WTC11 (cell line): ENCODE data around the gene GAB1. TPM values are rescaled to one million over a fixed set of nuclear protein-coding genes. Genes with fewer than 3 reads are reported as not detected.

ENCODE experiments used
- ATAC-seq: fragments of 200-7000 bp; cut with Tn5 transposase; 2 replicates; pipeline ENCODE4 v1.10.0; 2021; ENCODE audit warnings: mild to moderate bottlenecking, moderate library complexity
- CTCF ChIA-PET: fragments of 300-600 bp; sonication (Branson Sonifier 250); formaldehyde crosslinking; loops from one replicate; lab custom pipeline; 2021; ENCODE audit warnings: antibody characterized with exemption; lab: Charles Lee
- POLR2A ChIA-PET: fragments of 350-600 bp; sonication (Branson Sonifier 250); formaldehyde crosslinking; loops from one replicate; lab custom pipeline; 2021; ENCODE audit warnings: antibody characterized with exemption; lab: Charles Lee
- DNase-seq: peaks from one replicate; pipeline ENCODE4 v3.0.0; 2021; ENCODE audit warnings: low spot score
- H3K27ac Mint-ChIP-seq: 2 replicates; pipeline ENCODE4 v1.8.0; 2021; ENCODE audit warnings: mixed read lengths
- H3K27me3 Mint-ChIP-seq: 2 replicates; pipeline ENCODE4 v1.8.0; 2021; ENCODE audit warnings: low read depth, mild to moderate bottlenecking, moderate library complexity, mixed read lengths
- H3K36me3 Mint-ChIP-seq: 2 replicates; pipeline ENCODE4 v1.8.0; 2021; ENCODE audit warnings: mixed read lengths
- H3K4me1 Mint-ChIP-seq: 2 replicates; pipeline ENCODE4 v1.8.0; 2022; ENCODE audit warnings: mixed read lengths
- H3K4me3 Mint-ChIP-seq: 2 replicates; pipeline ENCODE4 v1.8.0; 2021; ENCODE audit warnings: mild to moderate bottlenecking, moderate library complexity, mixed read lengths
- H3K9me3 Mint-ChIP-seq: 2 replicates; pipeline ENCODE4 v1.8.0; 2021; ENCODE audit warnings: mixed read lengths
- NFYB ChIP-seq: sonication (generic); formaldehyde crosslinking; conservative IDR thresholded peaks from 2 replicates; pipeline ENCODE4 v1.8.0; 2022; ENCODE audit warnings: low read depth, missing genetic modification reagents
- NR2C2 ChIP-seq: sonication (generic); formaldehyde crosslinking; IDR thresholded peaks from 2 replicates; pipeline ENCODE4 v1.8.0; 2022; ENCODE audit warnings: mild to moderate bottlenecking, missing genetic modification reagents
- SMAD4 ChIP-seq: sonication (generic); formaldehyde crosslinking; IDR thresholded peaks from 2 replicates; pipeline ENCODE4 v1.8.0; 2022; ENCODE audit warnings: mild to moderate bottlenecking, missing genetic modification reagents
- TP53 ChIP-seq: sonication (generic); formaldehyde crosslinking; IDR thresholded peaks from 2 replicates; pipeline ENCODE4 v1.8.1; 2023; ENCODE audit warnings: mild to moderate bottlenecking, missing genetic modification reagents
- ZNF232 ChIP-seq: sonication (generic); formaldehyde crosslinking; IDR thresholded peaks from 2 replicates; pipeline ENCODE4 v1.8.0; 2022; ENCODE audit warnings: mild to moderate bottlenecking, missing genetic modification reagents
- ZNF317 ChIP-seq: sonication (generic); formaldehyde crosslinking; IDR thresholded peaks from 2 replicates; pipeline ENCODE4 v1.8.1; 2023; ENCODE audit warnings: low read depth, mild to moderate bottlenecking, moderate library complexity, missing genetic modification reagents, borderline replicate concordance
- ZNF671 ChIP-seq: fragments of 250-450 bp; sonication (Bioruptor Pico); IDR thresholded peaks from 2 replicates; pipeline ENCODE4 v1.8.0; 2021; ENCODE audit warnings: mild to moderate bottlenecking
- total RNA-seq: library from RNA; stranded (reverse); gene quantifications from 3 replicates; pipeline ENCODE4 v1.2.3, GENCODE V29; 2021
- TF ChIP-seq, protein P1 (sequence below): fragments of 250-450 bp; sonication (Bioruptor Pico); IDR thresholded peaks from 2 replicates; pipeline ENCODE4 v1.9.0; 2021; ENCODE audit warnings: mild to moderate bottlenecking, borderline replicate concordance
- TF ChIP-seq, protein P2 (sequence below): sonication (generic); formaldehyde crosslinking; IDR thresholded peaks from 2 replicates; pipeline ENCODE4 v1.8.0; 2023; ENCODE audit warnings: mild to moderate bottlenecking, missing genetic modification reagents
- TF ChIP-seq, protein P3 (sequence below): sonication (generic); formaldehyde crosslinking; IDR thresholded peaks from 2 replicates; pipeline ENCODE4 v1.8.1; 2022; ENCODE audit warnings: mild to moderate bottlenecking, missing genetic modification reagents, moderate library complexity, borderline replicate concordance
- TF ChIP-seq, protein P4 (sequence below): sonication (generic); formaldehyde crosslinking; conservative IDR thresholded peaks from 2 replicates; pipeline ENCODE4 v1.8.1; 2022; ENCODE audit warnings: mild to moderate bottlenecking, missing genetic modification reagents
- TF ChIP-seq, protein P5 (sequence below): fragments of 250-450 bp; sonication (Bioruptor Pico); conservative IDR thresholded peaks from 2 replicates; pipeline ENCODE4 v1.9.0; 2021; ENCODE audit warnings: mild to moderate bottlenecking
- TF ChIP-seq, protein P6 (sequence below): sonication (generic); formaldehyde crosslinking; IDR thresholded peaks from 2 replicates; pipeline ENCODE4 v1.8.0; 2022; ENCODE audit warnings: mild to moderate bottlenecking, missing genetic modification reagents

The GAB1 gene
- total RNA-seq, 1 experiment from 2014 or later: 17.4 TPM

DNA sequence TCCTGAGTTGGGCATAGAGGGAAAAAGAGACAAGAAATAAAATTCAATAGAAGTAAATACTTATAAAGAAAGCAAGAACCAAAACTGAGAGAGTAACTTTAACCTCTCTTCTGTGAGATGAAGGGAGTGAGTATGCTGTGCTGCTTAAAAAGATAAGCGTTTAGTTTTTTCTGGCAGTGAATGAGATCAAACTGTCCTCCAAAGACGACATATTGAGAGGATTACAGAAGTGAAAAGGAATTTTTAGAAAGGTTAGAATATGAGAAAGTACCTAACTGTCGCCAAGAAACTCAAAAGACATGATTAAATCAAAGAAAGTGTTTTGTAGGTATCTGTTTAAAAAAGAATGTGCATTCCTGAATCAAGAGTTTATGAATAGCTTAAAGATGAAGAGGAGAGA, 16.0 kb downstream of the GAB1 start:
- H3K4me1 Mint-ChIP-seq: peaks cover 64% of the 10 kb centered on the region
- no peak overlapping the region for H3K4me3 Mint-ChIP-seq
- ChIA-PET CTCF (interaction anchor here (0.8 kb wide), 1 partner anchor 26 kb away, joined by 3 read pairs; no protein-coding TSS in a partner anchor), POLR2A (no interaction called here)
- ATAC-seq (no peak), DNase-seq (no peak)
- no peaks in the 10 kb centered on the region for H3K36me3 Mint-ChIP-seq
- no peak for TF ChIP-seq ZNF671 (CRISPR knock-in tag)
- no peak for TF ChIP-seq NR2C2 (CRISPR knock-in tag)
- TF ChIP-seq ZNF317 (CRISPR knock-in tag): no peak
- no peak for TF ChIP-seq ZNF232 (CRISPR knock-in tag)
- TF ChIP-seq NFYB: no peak
- TF ChIP-seq, protein P1, sequence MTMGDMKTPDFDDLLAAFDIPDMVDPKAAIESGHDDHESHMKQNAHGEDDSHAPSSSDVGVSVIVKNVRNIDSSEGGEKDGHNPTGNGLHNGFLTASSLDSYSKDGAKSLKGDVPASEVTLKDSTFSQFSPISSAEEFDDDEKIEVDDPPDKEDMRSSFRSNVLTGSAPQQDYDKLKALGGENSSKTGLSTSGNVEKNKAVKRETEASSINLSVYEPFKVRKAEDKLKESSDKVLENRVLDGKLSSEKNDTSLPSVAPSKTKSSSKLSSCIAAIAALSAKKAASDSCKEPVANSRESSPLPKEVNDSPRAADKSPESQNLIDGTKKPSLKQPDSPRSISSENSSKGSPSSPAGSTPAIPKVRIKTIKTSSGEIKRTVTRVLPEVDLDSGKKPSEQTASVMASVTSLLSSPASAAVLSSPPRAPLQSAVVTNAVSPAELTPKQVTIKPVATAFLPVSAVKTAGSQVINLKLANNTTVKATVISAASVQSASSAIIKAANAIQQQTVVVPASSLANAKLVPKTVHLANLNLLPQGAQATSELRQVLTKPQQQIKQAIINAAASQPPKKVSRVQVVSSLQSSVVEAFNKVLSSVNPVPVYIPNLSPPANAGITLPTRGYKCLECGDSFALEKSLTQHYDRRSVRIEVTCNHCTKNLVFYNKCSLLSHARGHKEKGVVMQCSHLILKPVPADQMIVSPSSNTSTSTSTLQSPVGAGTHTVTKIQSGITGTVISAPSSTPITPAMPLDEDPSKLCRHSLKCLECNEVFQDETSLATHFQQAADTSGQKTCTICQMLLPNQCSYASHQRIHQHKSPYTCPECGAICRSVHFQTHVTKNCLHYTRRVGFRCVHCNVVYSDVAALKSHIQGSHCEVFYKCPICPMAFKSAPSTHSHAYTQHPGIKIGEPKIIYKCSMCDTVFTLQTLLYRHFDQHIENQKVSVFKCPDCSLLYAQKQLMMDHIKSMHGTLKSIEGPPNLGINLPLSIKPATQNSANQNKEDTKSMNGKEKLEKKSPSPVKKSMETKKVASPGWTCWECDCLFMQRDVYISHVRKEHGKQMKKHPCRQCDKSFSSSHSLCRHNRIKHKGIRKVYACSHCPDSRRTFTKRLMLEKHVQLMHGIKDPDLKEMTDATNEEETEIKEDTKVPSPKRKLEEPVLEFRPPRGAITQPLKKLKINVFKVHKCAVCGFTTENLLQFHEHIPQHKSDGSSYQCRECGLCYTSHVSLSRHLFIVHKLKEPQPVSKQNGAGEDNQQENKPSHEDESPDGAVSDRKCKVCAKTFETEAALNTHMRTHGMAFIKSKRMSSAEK: no peak
- TF ChIP-seq, protein P2, sequence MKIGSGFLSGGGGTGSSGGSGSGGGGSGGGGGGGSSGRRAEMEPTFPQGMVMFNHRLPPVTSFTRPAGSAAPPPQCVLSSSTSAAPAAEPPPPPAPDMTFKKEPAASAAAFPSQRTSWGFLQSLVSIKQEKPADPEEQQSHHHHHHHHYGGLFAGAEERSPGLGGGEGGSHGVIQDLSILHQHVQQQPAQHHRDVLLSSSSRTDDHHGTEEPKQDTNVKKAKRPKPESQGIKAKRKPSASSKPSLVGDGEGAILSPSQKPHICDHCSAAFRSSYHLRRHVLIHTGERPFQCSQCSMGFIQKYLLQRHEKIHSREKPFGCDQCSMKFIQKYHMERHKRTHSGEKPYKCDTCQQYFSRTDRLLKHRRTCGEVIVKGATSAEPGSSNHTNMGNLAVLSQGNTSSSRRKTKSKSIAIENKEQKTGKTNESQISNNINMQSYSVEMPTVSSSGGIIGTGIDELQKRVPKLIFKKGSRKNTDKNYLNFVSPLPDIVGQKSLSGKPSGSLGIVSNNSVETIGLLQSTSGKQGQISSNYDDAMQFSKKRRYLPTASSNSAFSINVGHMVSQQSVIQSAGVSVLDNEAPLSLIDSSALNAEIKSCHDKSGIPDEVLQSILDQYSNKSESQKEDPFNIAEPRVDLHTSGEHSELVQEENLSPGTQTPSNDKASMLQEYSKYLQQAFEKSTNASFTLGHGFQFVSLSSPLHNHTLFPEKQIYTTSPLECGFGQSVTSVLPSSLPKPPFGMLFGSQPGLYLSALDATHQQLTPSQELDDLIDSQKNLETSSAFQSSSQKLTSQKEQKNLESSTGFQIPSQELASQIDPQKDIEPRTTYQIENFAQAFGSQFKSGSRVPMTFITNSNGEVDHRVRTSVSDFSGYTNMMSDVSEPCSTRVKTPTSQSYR: no peak
- no peak for TF ChIP-seq TP53 (CRISPR knock-in tag)
- TF ChIP-seq, protein P3, sequence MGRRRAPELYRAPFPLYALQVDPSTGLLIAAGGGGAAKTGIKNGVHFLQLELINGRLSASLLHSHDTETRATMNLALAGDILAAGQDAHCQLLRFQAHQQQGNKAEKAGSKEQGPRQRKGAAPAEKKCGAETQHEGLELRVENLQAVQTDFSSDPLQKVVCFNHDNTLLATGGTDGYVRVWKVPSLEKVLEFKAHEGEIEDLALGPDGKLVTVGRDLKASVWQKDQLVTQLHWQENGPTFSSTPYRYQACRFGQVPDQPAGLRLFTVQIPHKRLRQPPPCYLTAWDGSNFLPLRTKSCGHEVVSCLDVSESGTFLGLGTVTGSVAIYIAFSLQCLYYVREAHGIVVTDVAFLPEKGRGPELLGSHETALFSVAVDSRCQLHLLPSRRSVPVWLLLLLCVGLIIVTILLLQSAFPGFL (CRISPR knock-in tag): no peak
- TF ChIP-seq, protein P4, sequence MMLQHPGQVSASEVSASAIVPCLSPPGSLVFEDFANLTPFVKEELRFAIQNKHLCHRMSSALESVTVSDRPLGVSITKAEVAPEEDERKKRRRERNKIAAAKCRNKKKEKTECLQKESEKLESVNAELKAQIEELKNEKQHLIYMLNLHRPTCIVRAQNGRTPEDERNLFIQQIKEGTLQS (CRISPR knock-in tag): no peak
- TF ChIP-seq, protein P5, sequence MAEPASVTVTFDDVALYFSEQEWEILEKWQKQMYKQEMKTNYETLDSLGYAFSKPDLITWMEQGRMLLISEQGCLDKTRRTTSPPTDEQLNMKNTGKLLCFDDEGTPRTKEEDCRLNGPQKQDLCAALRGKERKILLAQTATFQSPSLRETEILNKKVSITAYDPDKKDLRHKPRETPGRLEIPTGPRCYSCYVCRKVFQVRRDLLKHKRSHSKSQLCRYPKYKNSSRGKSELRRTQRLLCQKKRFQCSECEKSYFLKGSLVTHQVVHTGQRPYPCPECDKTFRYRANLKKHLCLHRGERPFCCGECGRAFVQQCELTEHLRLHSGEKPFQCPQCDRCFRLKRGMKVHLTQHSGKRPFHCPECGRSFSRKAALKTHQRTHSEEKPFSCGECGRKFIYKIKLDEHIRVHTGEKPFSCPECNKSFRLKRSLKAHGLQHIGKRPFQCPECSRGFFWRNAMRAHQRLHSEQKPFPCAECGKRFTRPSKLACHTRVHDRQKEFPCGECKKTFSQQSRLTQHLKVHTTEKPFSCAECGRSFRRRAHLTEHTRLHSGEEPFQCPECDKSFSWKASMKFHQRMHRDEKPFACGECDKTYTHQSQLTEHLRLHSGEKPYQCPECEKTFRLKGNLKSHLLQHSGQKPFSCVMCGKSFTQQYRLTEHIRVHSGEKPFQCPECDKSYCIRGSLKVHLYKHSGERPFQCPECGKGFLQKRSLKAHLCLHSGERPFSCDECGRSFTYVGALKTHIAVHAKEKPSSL (CRISPR knock-in tag): no peak
- TF ChIP-seq, protein P6, sequence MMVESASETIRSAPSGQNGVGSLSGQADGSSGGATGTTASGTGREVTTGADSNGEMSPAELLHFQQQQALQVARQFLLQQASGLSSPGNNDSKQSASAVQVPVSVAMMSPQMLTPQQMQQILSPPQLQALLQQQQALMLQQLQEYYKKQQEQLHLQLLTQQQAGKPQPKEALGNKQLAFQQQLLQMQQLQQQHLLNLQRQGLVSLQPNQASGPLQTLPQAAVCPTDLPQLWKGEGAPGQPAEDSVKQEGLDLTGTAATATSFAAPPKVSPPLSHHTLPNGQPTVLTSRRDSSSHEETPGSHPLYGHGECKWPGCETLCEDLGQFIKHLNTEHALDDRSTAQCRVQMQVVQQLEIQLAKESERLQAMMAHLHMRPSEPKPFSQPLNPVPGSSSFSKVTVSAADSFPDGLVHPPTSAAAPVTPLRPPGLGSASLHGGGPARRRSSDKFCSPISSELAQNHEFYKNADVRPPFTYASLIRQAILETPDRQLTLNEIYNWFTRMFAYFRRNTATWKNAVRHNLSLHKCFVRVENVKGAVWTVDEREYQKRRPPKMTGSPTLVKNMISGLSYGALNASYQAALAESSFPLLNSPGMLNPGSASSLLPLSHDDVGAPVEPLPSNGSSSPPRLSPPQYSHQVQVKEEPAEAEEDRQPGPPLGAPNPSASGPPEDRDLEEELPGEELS: no peak
- TF ChIP-seq SMAD4 (CRISPR knock-in tag): no peak
- H3K27ac Mint-ChIP-seq: no peak overlapping the region
- no peaks in the 10 kb centered on the region for H3K9me3 Mint-ChIP-seq
- H3K27me3 Mint-ChIP-seq: no peaks in the 10 kb centered on the region
